HepG2 (cell line): ENCODE data around the gene ZDHHC18. TPM values are rescaled to one million over a fixed set of nuclear protein-coding genes. Genes with fewer than 3 reads are reported as not detected.

Source experiments
- ARHGAP35 ChIP-seq: sonication (generic); formaldehyde crosslinking; IDR thresholded peaks from 2 replicates; pipeline ENCODE4 v1.9.0; 2022; ENCODE audit warnings: mild to moderate bottlenecking, inconsistent platforms, moderate library complexity, missing genetic modification reagents, borderline replicate concordance
- ATF7 ChIP-seq, 2 experiments: fragments of 450-650 bp in 1 of 2; sonication (generic) in 1 of 2; formaldehyde crosslinking in 1 of 2; IDR thresholded peaks; 2 replicates each; pipeline versions ENCODE4 v1.4.0 to v1.6.1; 2016 to 2020; ENCODE audit warnings: antibody characterized with exemption in 1 of 2, mild to moderate bottlenecking in 1 of 2, missing genetic modification reagents in 1 of 2
- KDM2A ChIP-seq: sonication (generic); formaldehyde crosslinking; IDR thresholded peaks from 2 replicates; pipeline ENCODE4 v1.4.0; 2020; ENCODE audit warnings: low read depth, missing genetic modification reagents, borderline replicate concordance
- KDM5B ChIP-seq: sonication (generic); formaldehyde crosslinking; IDR thresholded peaks from 2 replicates; pipeline ENCODE4 v1.4.0; 2020; ENCODE audit warnings: missing genetic modification reagents, mild to moderate bottlenecking, borderline replicate concordance
- KLF6 ChIP-seq: IDR thresholded peaks from 2 replicates; pipeline ENCODE4 v1.8.0; 2016; ENCODE audit warnings: missing biosample characterization, missing genetic modification reagents
- MIER3 ChIP-seq: IDR thresholded peaks from 2 replicates; pipeline ENCODE4 v1.6.1; 2016; ENCODE audit warnings: missing compliant biosample characterization, borderline replicate concordance
- POLR2A ChIP-seq, 2 experiments: IDR thresholded peaks; 2 replicates each; pipeline ENCODE4 v1.6.1; 2011; ENCODE audit warnings: low read depth in 2 of 2, low read length in 2 of 2, mild to moderate bottlenecking in 1 of 2, moderate library complexity in 1 of 2; ENCODE audit not compliant: insufficient read depth in 1 of 2
- TAF15 ChIP-seq: fragments of 200-400 bp; formaldehyde crosslinking; IDR thresholded peaks from one replicate; pipeline ENCODE4 v1.6.1; 2018; ENCODE audit warnings: mild to moderate bottlenecking, low read depth, low read length; ENCODE audit not compliant: poor library complexity, severe bottlenecking
- TBX3 ChIP-seq: fragments of 450-650 bp; IDR thresholded peaks from 2 replicates; pipeline ENCODE4 v1.6.1; 2017; ENCODE audit warnings: antibody characterized with exemption, mild to moderate bottlenecking, inconsistent platforms, borderline replicate concordance
- YY1 ChIP-seq: IDR thresholded peaks from 2 replicates; pipeline ENCODE4 v1.6.1; 2011; ENCODE audit warnings: low read length, low read depth, moderate library complexity, mild to moderate bottlenecking; ENCODE audit not compliant: insufficient read depth, insufficient replicate concordance
- ZFP37 ChIP-seq: sonication (generic); formaldehyde crosslinking; IDR thresholded peaks from 2 replicates; pipeline ENCODE4 v1.4.0; 2020; ENCODE audit warnings: missing genetic modification reagents, borderline replicate concordance
- ZHX1 ChIP-seq: sonication (generic); formaldehyde crosslinking; IDR thresholded peaks from 2 replicates; pipeline ENCODE4 v1.8.1; 2022; ENCODE audit warnings: low read depth, mild to moderate bottlenecking, missing genetic modification reagents
- ZKSCAN1 ChIP-seq: fragments of 150-350 bp; IDR thresholded peaks from 2 replicates; pipeline ENCODE4 v1.6.1; 2014; ENCODE audit warnings: low read length
- ZNF501 ChIP-seq: sonication (generic); formaldehyde crosslinking; IDR thresholded peaks from 2 replicates; pipeline ENCODE4 v1.5.1; 2020; ENCODE audit warnings: mild to moderate bottlenecking, moderate library complexity, missing genetic modification reagents
- ZNF549 ChIP-seq: sonication (generic); formaldehyde crosslinking; IDR thresholded peaks from 2 replicates; pipeline ENCODE4 v1.5.0; 2020; ENCODE audit warnings: missing genetic modification reagents
- ZNF83 ChIP-seq: sonication (generic); formaldehyde crosslinking; IDR thresholded peaks from 2 replicates; pipeline ENCODE4 v1.4.0; 2020; ENCODE audit warnings: missing genetic modification reagents, mild to moderate bottlenecking, borderline replicate concordance
- ZSCAN30 ChIP-seq: sonication (generic); formaldehyde crosslinking; IDR thresholded peaks from 2 replicates; pipeline ENCODE4 v1.5.0; 2020; ENCODE audit warnings: mild to moderate bottlenecking, missing genetic modification reagents
- polyA plus RNA-seq, 8 experiments: library from polyadenylated mRNA; depleted of rRNA in 3 of 8; stranded (reverse) in 7 of 8; unstranded in 1 of 8; fragments of >200 nt; fragmentation: Illumina TruSeq in 4 of 8; extraction: Trizol in 4 of 8; gene quantifications; 2 replicates each; pipeline versions ENCODE4 v1.2.1 to v1.2.3, GENCODE V29; 2011 to 2016; ENCODE audit warnings: low read depth in 4 of 8, missing spikeins in 1 of 8, mixed read lengths in 1 of 8; ENCODE audit not compliant: insufficient read depth in 1 of 8
- total RNA-seq, 5 experiments: library from RNA; depleted of rRNA; stranded (reverse); fragments of >200 nt; fragmentation: Illumina TruSeq; extraction: Trizol; gene quantifications; 2 replicates each; pipeline ENCODE4 v1.2.3, GENCODE V29; 2016; ENCODE audit warnings: low read depth in 1 of 5
- TF ChIP-seq, protein P1 (sequence below): sonication (generic); formaldehyde crosslinking; IDR thresholded peaks from 2 replicates; pipeline ENCODE4 v1.4.0; 2020; ENCODE audit warnings: missing genetic modification reagents
- TF ChIP-seq, protein P2 (sequence below): IDR thresholded peaks from 2 replicates; pipeline ENCODE4 v1.6.1; 2018; ENCODE audit warnings: missing genetic modification reagents
- TF ChIP-seq, protein P3 (sequence below): sonication (generic); formaldehyde crosslinking; IDR thresholded peaks from 2 replicates; pipeline ENCODE4 v1.4.0; 2020; ENCODE audit warnings: missing genetic modification reagents, borderline replicate concordance

Gene ZDHHC18
- total and polyA plus RNA-seq, 2 of the 13 experiments (the other 11 are each of a cell fraction or from before 2014, with no cell fraction given): 13.2 to 35.3 TPM

- 0 out of 2 replicates have a peak, but pooled peaks have one; percentile 1 for TF ChIP-seq ZKSCAN1
- 0 out of 2 replicates have a peak, but pooled peaks have one; percentile 57 for TF ChIP-seq ZSCAN30 (CRISPR knock-in tag)
- TF ChIP-seq POLR2A (IDR thresholded peaks at IDR 0.05; ENCODE audit: insufficient read depth in 1 of 2, low read depth in 2 of 2, low read length in 2 of 2): peak in 1 of 2 experiments; percentile 36; a peak in 1 of 4 replicates
- TF ChIP-seq ATF7 (IDR thresholded peaks at IDR 0.05): no peak
- peak; percentile 44; the same call in 1 of the 2 replicates for TF ChIP-seq ATF7 (CRISPR knock-in tag; IDR thresholded peaks at IDR 0.05)
- TF ChIP-seq ZHX1 (CRISPR knock-in tag): 0 out of 2 replicates have a peak, but pooled peaks have one; percentile 47
- peak; percentile 39; the same call in 1 of the 2 replicates for TF ChIP-seq KDM2A
- TF ChIP-seq TAF15: no peak
- TF ChIP-seq, protein P1, sequence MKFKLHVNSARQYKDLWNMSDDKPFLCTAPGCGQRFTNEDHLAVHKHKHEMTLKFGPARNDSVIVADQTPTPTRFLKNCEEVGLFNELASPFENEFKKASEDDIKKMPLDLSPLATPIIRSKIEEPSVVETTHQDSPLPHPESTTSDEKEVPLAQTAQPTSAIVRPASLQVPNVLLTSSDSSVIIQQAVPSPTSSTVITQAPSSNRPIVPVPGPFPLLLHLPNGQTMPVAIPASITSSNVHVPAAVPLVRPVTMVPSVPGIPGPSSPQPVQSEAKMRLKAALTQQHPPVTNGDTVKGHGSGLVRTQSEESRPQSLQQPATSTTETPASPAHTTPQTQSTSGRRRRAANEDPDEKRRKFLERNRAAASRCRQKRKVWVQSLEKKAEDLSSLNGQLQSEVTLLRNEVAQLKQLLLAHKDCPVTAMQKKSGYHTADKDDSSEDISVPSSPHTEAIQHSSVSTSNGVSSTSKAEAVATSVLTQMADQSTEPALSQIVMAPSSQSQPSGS (CRISPR knock-in tag): no peak; the same call in 1 of the 2 replicates
- 0 out of 2 replicates have a peak, but pooled peaks have one; percentile 51 for TF ChIP-seq MIER3 (CRISPR knock-in tag)
- 0 out of 2 replicates have a peak, but pooled peaks have one; percentile 12 for TF ChIP-seq KLF6 (CRISPR knock-in tag)
- peak; percentile 80 for TF ChIP-seq ZNF501 (CRISPR knock-in tag)
- TF ChIP-seq KDM5B: 0 out of 2 replicates have a peak, but pooled peaks have one; percentile 50
- no peak for TF ChIP-seq ARHGAP35 (CRISPR knock-in tag)
- TF ChIP-seq TBX3: peak; percentile 60; the same call in 1 of the 2 replicates
- TF ChIP-seq ZNF83 (CRISPR knock-in tag): no peak
- TF ChIP-seq, protein P2, sequence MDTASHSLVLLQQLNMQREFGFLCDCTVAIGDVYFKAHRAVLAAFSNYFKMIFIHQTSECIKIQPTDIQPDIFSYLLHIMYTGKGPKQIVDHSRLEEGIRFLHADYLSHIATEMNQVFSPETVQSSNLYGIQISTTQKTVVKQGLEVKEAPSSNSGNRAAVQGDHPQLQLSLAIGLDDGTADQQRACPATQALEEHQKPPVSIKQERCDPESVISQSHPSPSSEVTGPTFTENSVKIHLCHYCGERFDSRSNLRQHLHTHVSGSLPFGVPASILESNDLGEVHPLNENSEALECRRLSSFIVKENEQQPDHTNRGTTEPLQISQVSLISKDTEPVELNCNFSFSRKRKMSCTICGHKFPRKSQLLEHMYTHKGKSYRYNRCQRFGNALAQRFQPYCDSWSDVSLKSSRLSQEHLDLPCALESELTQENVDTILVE (CRISPR knock-in tag): no peak
- TF ChIP-seq, protein P3, sequence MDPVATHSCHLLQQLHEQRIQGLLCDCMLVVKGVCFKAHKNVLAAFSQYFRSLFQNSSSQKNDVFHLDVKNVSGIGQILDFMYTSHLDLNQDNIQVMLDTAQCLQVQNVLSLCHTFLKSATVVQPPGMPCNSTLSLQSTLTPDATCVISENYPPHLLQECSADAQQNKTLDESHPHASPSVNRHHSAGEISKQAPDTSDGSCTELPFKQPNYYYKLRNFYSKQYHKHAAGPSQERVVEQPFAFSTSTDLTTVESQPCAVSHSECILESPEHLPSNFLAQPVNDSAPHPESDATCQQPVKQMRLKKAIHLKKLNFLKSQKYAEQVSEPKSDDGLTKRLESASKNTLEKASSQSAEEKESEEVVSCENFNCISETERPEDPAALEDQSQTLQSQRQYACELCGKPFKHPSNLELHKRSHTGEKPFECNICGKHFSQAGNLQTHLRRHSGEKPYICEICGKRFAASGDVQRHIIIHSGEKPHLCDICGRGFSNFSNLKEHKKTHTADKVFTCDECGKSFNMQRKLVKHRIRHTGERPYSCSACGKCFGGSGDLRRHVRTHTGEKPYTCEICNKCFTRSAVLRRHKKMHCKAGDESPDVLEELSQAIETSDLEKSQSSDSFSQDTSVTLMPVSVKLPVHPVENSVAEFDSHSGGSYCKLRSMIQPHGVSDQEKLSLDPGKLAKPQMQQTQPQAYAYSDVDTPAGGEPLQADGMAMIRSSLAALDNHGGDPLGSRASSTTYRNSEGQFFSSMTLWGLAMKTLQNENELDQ: no peak
- peak; percentile 26; the same call in 1 of the 2 replicates for TF ChIP-seq ZFP37 (CRISPR knock-in tag)
- no peak for TF ChIP-seq ZNF549
- peak; percentile 8 for TF ChIP-seq YY1
Measured at GRCh38 chr1:26784023-26784871, 42.2 kb upstream of the ZDHHC18 start (continued).
